Measurements from ENCODE around the gene RTTN. TPM values are rescaled to one million over a fixed set of nuclear protein-coding genes. Genes with fewer than 3 reads are reported as not detected.

Gene RTTN
- total RNA-seq, 2 donors from 2014 or later = 5.4 to 6.5 TPM

- ATAC-seq = no peak
- intact Hi-C loops (cut with DNase I) = no loop called here
- DNase-seq = no peak
Measured at GRCh38 chr18:70046796-70047195, 158.7 kb downstream of the RTTN start.

GRCh38 chr18:70046207-70046606, 159.3 kb downstream of the RTTN start:
- intact Hi-C loops (cut with DNase I) = no loop called here
- peak; percentile 21 for DNase-seq

DNA sequence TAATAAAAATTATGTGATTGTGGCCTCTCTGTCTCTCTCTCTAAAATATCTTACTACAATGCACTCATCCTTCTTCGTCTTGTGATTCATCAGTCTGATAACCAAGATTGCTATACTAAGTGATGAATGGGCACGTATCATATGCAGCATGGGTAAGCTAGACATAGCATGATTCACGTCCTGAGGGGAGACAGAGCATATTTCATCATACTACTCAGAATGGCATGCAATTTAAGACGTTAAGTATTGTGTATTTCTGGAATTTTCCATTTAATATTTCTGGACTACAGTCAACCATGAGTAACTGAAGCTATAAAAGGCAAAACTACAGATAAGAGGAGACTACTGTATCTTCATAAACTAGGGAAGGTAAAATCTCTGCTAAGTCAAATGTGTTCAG, 160.9 kb downstream of the RTTN start:
- ATAC-seq (peak; percentile 45 to 95), DNase-seq (no peak)
- intact Hi-C loops (cut with DNase I) = no loop called here

More at GRCh38 chr18:70046207-70046606, 159.3 kb downstream of the RTTN start:
- ATAC-seq = peak; percentile 65 to 79

DNA sequence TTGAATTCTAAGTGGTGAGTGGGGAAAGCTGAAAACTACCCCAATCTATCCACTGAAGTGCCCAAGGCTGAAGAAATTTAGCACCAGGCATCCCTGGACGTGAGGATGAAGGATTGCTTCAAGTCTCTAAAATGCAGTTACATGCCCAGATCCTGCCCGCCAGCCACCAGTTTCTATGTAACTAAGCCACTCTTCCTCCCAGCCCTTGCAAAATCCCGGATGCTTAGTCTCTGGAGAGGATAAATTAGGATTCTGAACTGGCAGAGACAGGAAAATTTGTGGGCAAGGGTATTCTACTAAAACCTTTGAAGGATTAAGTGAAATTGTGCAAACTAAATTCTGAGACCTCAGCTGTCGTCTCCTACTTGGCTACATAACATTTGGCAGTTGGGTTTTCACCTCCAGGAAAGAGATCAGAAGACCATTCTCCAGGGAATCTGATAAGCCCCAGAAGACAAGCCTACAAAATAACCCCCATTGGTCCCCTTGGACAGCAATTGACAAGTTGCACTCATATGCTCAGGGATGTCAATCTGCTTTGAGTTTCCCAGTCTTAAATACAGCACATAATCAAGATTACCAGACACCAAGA, 163.9 kb downstream of the RTTN start:
- intact Hi-C loops (cut with DNase I) = no loop called here
- ATAC-seq (no peak), DNase-seq (no peak)

DNA sequence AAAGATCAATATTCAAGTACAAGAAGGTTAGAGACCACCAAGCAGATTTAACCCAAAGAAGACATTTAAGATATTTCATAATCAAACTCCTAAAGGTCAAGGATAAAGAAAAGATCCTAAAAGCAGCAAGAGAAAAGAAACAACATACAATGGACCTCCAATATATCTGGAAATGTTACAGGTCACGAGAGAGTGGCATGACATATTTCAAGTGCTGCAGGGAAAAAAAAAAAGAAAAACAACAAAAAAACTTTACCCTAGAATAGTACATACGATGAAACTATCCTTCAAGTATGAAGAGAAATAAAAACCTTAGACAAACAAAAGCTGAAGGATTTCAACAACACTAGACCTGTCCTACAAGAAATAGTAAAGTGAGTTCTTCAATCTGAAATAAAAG, 166.3 kb downstream of the RTTN start:
- no peak for ATAC-seq
- intact Hi-C loops (cut with DNase I) = no loop called here

GRCh38 chr18:70037431-70038061, 167.9 kb downstream of the RTTN start:
- no peak for ATAC-seq
- intact Hi-C loops (cut with DNase I) = no loop called here
- no peak for DNase-seq

More for the DNA sequence above, 166.3 kb downstream of the RTTN start:
- DNase-seq = no peak

- no peak for DNase-seq
- intact Hi-C loops (cut with DNase I) = no loop called here
- ATAC-seq = no peak
Measured at GRCh38 chr18:70036771-70037347, 168.6 kb downstream of the RTTN start.

DNA sequence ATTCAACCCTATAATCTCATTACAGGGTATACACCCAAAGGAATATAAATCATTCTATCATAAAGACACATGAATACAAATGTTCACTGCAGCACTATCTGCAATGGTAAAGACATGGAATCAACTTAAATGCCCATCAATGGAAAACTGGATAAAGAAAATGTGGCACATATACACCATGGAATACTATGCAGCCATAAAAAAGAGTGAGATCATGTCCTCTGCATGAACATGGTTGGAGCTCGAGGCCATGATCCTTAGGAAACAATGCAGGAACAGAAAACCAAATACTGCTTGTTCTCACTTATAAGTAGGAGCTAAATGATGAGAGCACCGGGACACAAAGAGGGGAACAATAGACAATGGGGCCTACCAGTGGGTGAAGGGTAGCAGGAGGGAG, 169.3 kb downstream of the RTTN start:
- intact Hi-C loops (cut with DNase I) = no loop called here
- ATAC-seq = no peak
- DNase-seq = no peak

- ATAC-seq = no peak
- no peak for DNase-seq
- intact Hi-C loops (cut with DNase I) = no loop called here
Measured at GRCh38 chr18:70031221-70031620, 174.3 kb downstream of the RTTN start.

DNA sequence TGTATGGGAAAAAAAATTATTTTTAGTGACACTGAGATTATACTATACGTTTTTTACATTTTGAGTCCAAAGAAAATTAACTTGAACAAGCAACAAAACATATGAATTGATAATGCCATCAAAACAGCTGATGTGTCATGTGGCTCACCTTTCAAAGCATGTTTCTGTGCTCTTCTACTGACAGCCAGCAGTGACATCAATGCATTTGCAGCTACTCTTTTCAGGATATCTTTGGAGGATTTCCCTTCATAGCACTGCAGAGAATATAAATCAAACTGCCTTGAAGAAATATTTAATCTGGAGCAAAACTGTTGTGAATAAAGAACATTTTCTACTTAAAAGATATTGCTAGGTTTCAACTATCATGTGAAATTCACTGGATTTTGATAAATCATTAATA, 174.8 kb downstream of the RTTN start:
- intact Hi-C loops (cut with DNase I) = no loop called here
- DNase-seq (no peak), ATAC-seq (no peak)

- intact Hi-C loops (cut with DNase I) = no loop called here
- ATAC-seq (no peak), DNase-seq (no peak)
Measured at GRCh38 chr18:70029163-70029562, 176.3 kb downstream of the RTTN start.

DNA sequence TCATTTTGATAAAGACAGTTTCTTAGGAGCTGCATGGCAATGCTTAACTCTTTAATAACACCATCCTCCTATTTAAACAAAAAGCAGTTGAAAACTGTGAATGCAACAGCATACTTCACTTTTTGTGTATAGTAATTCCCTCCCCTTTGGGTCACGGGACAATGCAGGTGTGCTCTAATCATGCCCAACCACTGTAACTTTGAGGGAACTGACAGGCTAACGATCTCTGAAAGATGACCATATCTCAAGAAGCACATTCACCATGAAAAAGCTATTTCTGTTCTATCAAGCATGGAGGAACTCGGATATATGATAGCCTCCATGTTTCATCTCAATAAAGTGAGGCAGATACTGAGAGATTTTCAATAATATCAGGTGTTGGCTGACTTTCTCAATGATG, 176.8 kb downstream of the RTTN start:
- ATAC-seq (no peak), DNase-seq (no peak)
- intact Hi-C loops (cut with DNase I) = no loop called here

DNA sequence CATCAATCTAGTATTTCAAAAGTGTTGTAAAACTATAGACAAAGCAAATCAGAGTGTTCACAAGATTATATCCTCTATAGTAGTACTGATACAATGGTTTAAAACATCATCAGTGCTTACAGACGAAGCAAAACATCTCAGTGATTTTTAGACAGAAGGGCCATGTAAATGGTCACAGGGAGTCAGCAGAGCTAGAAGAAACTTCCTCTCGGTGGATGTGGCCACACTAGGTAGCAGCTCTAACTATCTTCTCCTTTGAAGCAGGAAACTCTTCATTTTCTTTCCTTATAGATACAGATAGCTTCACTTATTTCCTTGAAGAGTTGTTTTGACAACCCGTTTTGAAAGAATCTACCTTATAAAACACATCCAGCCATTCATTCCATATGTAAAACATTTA, 177.4 kb downstream of the RTTN start:
- intact Hi-C loops (cut with DNase I) = no loop called here
- DNase-seq = no peak
- no peak for ATAC-seq

DNA sequence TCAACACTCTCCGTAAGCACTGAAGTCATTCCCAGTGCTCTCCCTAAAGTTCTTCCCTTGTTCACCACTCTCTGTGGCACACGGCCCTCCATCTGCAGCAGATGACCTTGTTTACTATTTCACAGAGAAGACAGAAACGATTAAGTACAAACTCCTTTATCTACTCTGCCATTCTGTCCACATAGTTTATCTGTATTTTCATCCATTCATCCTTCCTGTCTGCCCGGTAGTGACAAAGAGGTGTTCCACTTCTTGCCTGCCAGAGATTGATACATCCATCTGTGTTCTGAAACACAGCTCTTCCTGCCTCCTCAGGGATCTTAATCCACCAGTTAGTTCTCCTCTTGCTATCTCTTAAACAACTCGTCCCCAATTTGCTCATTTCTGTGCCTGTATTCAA, 179.9 kb downstream of the RTTN start:
- DNase-seq (no peak), ATAC-seq (no peak)
- intact Hi-C loops (cut with DNase I) = no loop called here

DNA sequence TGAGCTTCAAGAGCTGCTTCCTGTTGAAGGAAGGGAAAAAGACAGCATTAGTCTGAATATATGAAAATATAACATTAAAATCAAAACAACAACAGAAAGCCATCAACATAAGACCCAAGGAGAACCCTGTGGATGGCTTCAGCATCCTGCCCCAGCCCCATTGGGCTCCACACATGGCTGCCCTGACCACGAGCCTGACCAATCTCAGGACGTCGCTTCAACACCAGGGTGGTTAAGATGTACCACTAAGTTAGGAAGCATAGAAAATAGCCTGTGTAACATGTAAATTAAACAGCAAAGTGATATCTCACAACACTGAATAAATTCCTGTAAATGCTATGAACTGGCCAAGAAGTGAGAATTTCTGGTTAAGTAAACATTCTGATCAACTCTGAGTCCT, 180.7 kb downstream of the RTTN start:
- ATAC-seq (no peak), DNase-seq (no peak)
- intact Hi-C loops (cut with DNase I) = no loop called here

- intact Hi-C loops (cut with DNase I) = no loop called here
- no peak for DNase-seq
- ATAC-seq = no peak
Measured at GRCh38 chr18:70024093-70024492, 181.4 kb downstream of the RTTN start.

- DNase-seq (no peak), ATAC-seq (no peak)
- intact Hi-C loops (cut with DNase I) = no loop called here
Measured at GRCh38 chr18:70022636-70023035, 182.9 kb downstream of the RTTN start.

- intact Hi-C loops (cut with DNase I) = no loop called here
- no peak for DNase-seq
- no peak for ATAC-seq
Measured at GRCh38 chr18:70021498-70021897, 184.0 kb downstream of the RTTN start.

- ATAC-seq (no peak), DNase-seq (no peak)
- intact Hi-C loops (cut with DNase I) = no loop called here
Measured at GRCh38 chr18:70021043-70021442, 184.4 kb downstream of the RTTN start.

DNA sequence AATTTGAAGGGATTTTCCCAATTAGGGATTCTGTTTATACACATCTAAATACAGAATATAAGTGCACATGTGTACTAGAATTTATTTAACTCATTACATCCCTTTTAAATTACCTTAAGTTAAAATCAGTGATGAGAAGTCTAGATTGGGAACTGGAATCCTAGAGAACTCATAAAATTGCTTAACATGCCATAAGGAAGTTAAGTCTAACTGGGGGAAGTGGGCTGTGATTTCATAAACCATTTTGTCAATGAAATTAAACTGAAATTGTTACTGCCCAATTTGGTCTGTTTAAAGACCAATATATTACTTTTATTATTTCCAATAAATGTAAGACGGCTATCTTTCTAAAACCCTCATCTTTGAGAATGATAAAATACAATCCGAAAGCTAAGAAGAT, 185.5 kb downstream of the RTTN start:
- intact Hi-C loops (cut with DNase I) = no loop called here
- ATAC-seq (no peak), DNase-seq (no peak)

- DNase-seq (no peak), ATAC-seq (no peak)
- intact Hi-C loops (cut with DNase I) = no loop called here
Measured at GRCh38 chr18:70019136-70019535, 186.4 kb downstream of the RTTN start.
